Fibroblast of villous mesenchyme (primary cell): ENCODE data around the gene TUBAL3. TPM values are rescaled to one million over a fixed set of nuclear protein-coding genes. Genes with fewer than 3 reads are reported as not detected.
"Not testable (repeated sequence)": the region's sequence is repeated elsewhere in the genome, so short reads cannot be mapped to it uniquely, and the experiment has no call there.

ENCODE experiments used
- DNase-seq: peaks from one replicate; pipeline ENCODE4 v3.0.0-alpha.2; 2010; ENCODE audit warnings: low read depth
- H3K4me3 ChIP-seq: 2 replicates; pipeline ENCODE4 v1.5.1; 2011; ENCODE audit warnings: low read depth, mild to moderate bottlenecking, low read length
- CTCF ChIP-seq: IDR thresholded peaks from 2 replicates; pipeline ENCODE4 v1.5.1; 2012; ENCODE audit warnings: low read depth, mild to moderate bottlenecking, low read length; ENCODE audit not compliant: insufficient read depth
- total RNA-seq: library from RNA; depleted of rRNA; stranded (reverse); fragments of >200 nt; gene quantifications from 2 replicates; pipeline ENCODE4 v1.2.3, GENCODE V29; 2012

TUBAL3 gene
- total RNA-seq, 1 donor, result not detected

GRCh38 chr10:5390607-5391205, 13.9 kb downstream of the TUBAL3 start:
- TF ChIP-seq CTCF, result no peak
- DNase-seq, result no peak
- H3K4me3 ChIP-seq, result no peak overlapping the region

- H3K4me3 ChIP-seq, result no peak overlapping the region
- no peak for DNase-seq
- TF ChIP-seq CTCF, result no peak
These were observed 17.5 kb downstream of the TUBAL3 start for GRCh38 chr10:5387169-5387568.

GRCh38 chr10:5385224-5385623, 19.4 kb downstream of the TUBAL3 start:
- TF ChIP-seq CTCF, result no peak
- H3K4me3 ChIP-seq, result no peak overlapping the region
- DNase-seq, result no peak

GRCh38 chr10:5381187-5381586, 23.4 kb downstream of the TUBAL3 start:
- DNase-seq, result no peak

GRCh38 chr10:5380395-5380794, 24.2 kb downstream of the TUBAL3 start:
- DNase-seq, H3K4me3 ChIP-seq: not testable (repeated sequence)

More at GRCh38 chr10:5381187-5381586, 23.4 kb downstream of the TUBAL3 start:
- H3K4me3 ChIP-seq, result no peak overlapping the region
- TF ChIP-seq CTCF, result no peak

GRCh38 chr10:5379202-5379601, 25.4 kb downstream of the TUBAL3 start:
- H3K4me3 ChIP-seq, DNase-seq: not testable (repeated sequence)

- H3K4me3 ChIP-seq, result no peak overlapping the region
- no peak for DNase-seq
- no peak for TF ChIP-seq CTCF
These were observed 28.2 kb downstream of the TUBAL3 start for GRCh38 chr10:5376450-5376849.

GRCh38 chr10:5373891-5374611, 30.6 kb downstream of the TUBAL3 start:
- H3K4me3 ChIP-seq, result no peak overlapping the region
- no peak for TF ChIP-seq CTCF

More at GRCh38 chr10:5373891-5374611, 30.6 kb downstream of the TUBAL3 start:
- DNase-seq, result no peak
